Left renal cortex interstitium (tissue), 4 donors: ENCODE data around the gene HRG. TPM values are rescaled to one million over a fixed set of nuclear protein-coding genes. Genes with fewer than 3 reads are reported as not detected.
"Not testable (repeated sequence)": the region's sequence is repeated elsewhere in the genome, so short reads cannot be mapped to it uniquely, and the experiment has no call there.

Source experiments
- DNase-seq, 4 donors: peaks; one replicate each; pipeline ENCODE4 v3.0.0-alpha.2; 2013; ENCODE audit warnings: low read depth in 4 of 4, low spot score in 2 of 4, missing footprints in 1 of 4
- polyA plus RNA-seq, 4 donors: library from polyadenylated mRNA; unstranded; fragments of 120-200 nt; gene quantifications; one replicate each; pipeline ENCODE4 v1.2.1, GENCODE V29; 2013; ENCODE audit not compliant: insufficient read length in 4 of 4

HRG gene
- 1 to 10 TPM; 1.8 to 2.9 (median 2.2) TPM for polyA plus RNA-seq

- DNase-seq, result peak in 1 of 4 donors; percentile 23
Measured at GRCh38 chr3:186665625-186666188, at the start of gene HRG. Gene HRG (plus strand): TSS chr3:186666014. CDS start chr3:186666032, 18 bp downstream.

GRCh38 chr3:186616299-186616617, 49.6 kb upstream of the HRG start:
- DNase-seq, result no peak

- DNase-seq, result peak in 2 of 4 donors; percentile 49 to 52
Measured at GRCh38 chr3:186617036-186617946, 48.5 kb upstream of the HRG start.

GRCh38 chr3:186618318-186618938, 47.4 kb upstream of the HRG start:
- DNase-seq, result no peak

GRCh38 chr3:186619787-186620212, 46.0 kb upstream of the HRG start:
- no peak for DNase-seq

GRCh38 chr3:186620213-186621092, 45.4 kb upstream of the HRG start:
- no peak for DNase-seq

- DNase-seq, result no peak
Measured at GRCh38 chr3:186621894-186622650, 43.7 kb upstream of the HRG start.

- DNase-seq, result no peak
Measured at GRCh38 chr3:186622651-186623310, 43.0 kb upstream of the HRG start.

- DNase-seq, result no peak
Measured at GRCh38 chr3:186624598-186624997, 41.2 kb upstream of the HRG start.

GRCh38 chr3:186625600-186626042, 40.2 kb upstream of the HRG start:
- DNase-seq, result no peak

GRCh38 chr3:186626254-186626847, 39.5 kb upstream of the HRG start:
- no peak for DNase-seq

- no peak for DNase-seq
Measured at GRCh38 chr3:186627852-186628414, 37.9 kb upstream of the HRG start.

GRCh38 chr3:186628756-186629155, 37.1 kb upstream of the HRG start:
- no peak for DNase-seq

GRCh38 chr3:186630950-186631641, 34.7 kb upstream of the HRG start:
- DNase-seq, result no peak

- no peak for DNase-seq
Measured at GRCh38 chr3:186633481-186633880, 32.3 kb upstream of the HRG start.

- DNase-seq, result not testable (repeated sequence)
Measured at GRCh38 chr3:186634207-186634606, 31.6 kb upstream of the HRG start.

- DNase-seq, result no peak
Measured at GRCh38 chr3:186635532-186635931, 30.3 kb upstream of the HRG start.

- no peak for DNase-seq
Measured at GRCh38 chr3:186636536-186636935, 29.3 kb upstream of the HRG start.
